Ectodermal cell (in vitro differentiated cells): Measurements from ENCODE around the gene CRPPA.
"Not testable (repeated sequence)": the region's sequence is repeated elsewhere in the genome, so short reads cannot be mapped to it uniquely, and the experiment has no call there.

Source experiments
- H3K27ac ChIP-seq: 2 replicates; pipeline ENCODE4 v1.7.0; 2013; ENCODE audit warnings: mild to moderate bottlenecking, low read depth, low read length; ENCODE audit not compliant: insufficient read depth, poor library complexity, severe bottlenecking
- H3K27me3 ChIP-seq: 2 replicates; pipeline ENCODE4 v1.7.0; 2013; ENCODE audit warnings: mild to moderate bottlenecking, low read length; ENCODE audit not compliant: insufficient read depth, control insufficient read depth, poor library complexity, severe bottlenecking
- H3K36me3 ChIP-seq: one replicate; pipeline ENCODE4 v1.7.0; 2013; ENCODE audit warnings: low read length; ENCODE audit not compliant: control insufficient read depth, insufficient read depth
- H3K4me1 ChIP-seq: one replicate; pipeline ENCODE4 v1.7.0; 2013; ENCODE audit warnings: low read length; ENCODE audit not compliant: control insufficient read depth, insufficient read depth
- H3K4me3 ChIP-seq: 2 replicates; pipeline ENCODE4 v1.7.0; 2013; ENCODE audit warnings: low read depth, low read length, control low read depth; ENCODE audit not compliant: insufficient read depth
- H3K9me3 ChIP-seq: 2 replicates; pipeline ENCODE4 v1.7.0; 2013; ENCODE audit warnings: mild to moderate bottlenecking, low read length, moderate library complexity; ENCODE audit not compliant: control insufficient read depth
- WGBS, 2 experiments: methylation state at CpG; one replicate each; pipeline ENCODE4 v1.1.7; 2013; ENCODE audit warnings: missing lambda C conversion rate in 2 of 2; 5-methylcytosine and 5-hydroxymethylcytosine counted together

CRPPA gene

GRCh38 chr7:16447876-16448275 lies 26.5 kb upstream of the CRPPA start:
- Histone ChIP-seq H3K27ac (no peak overlapping the region), H3K9me3 (no peaks in the 10 kb centered on the region), H3K36me3 (no peaks in the 10 kb centered on the region), H3K27me3 (no peaks in the 10 kb centered on the region), H3K4me3 (no peak overlapping the region), H3K4me1 (no peaks in the 10 kb centered on the region)
- WGBS, 2 experiments: no CpG with 5 or more reads among the region's 1 CpG

GRCh38 chr7:16446508-16446907 lies 25.2 kb upstream of the CRPPA start:
- H3K27ac ChIP-seq: no peak overlapping the region
- no peaks in the 10 kb centered on the region for H3K9me3 ChIP-seq
- WGBS, 2 experiments: 89 to 100% methylated on average over 1 of the region's 1 CpG
- no peaks in the 10 kb centered on the region for H3K27me3 ChIP-seq
- no peaks in the 10 kb centered on the region for H3K36me3 ChIP-seq
- no peak overlapping the region for H3K4me3 ChIP-seq
- H3K4me1 ChIP-seq: no peaks in the 10 kb centered on the region

GRCh38 chr7:16443871-16444270 lies 22.5 kb upstream of the CRPPA start:
- H3K4me3 ChIP-seq, H3K9me3 ChIP-seq, H3K4me1 ChIP-seq, H3K27ac ChIP-seq, H3K27me3 ChIP-seq, H3K36me3 ChIP-seq: not testable (repeated sequence)
- WGBS, 2 experiments: 88 to 100% methylated on average over 1 to 2 of the region's 2 CpGs

- Histone ChIP-seq H3K27me3 (no peaks in the 10 kb centered on the region), H3K27ac (no peak overlapping the region), H3K4me3 (no peak overlapping the region), H3K36me3 (no peaks in the 10 kb centered on the region), H3K9me3 (no peaks in the 10 kb centered on the region), H3K4me1 (no peaks in the 10 kb centered on the region)
Observed at GRCh38 chr7:16438988-16439387, 17.6 kb upstream of the CRPPA start.

- no peaks in the 10 kb centered on the region for H3K27me3 ChIP-seq
- WGBS, 2 experiments: 88 to 100% methylated on average over 1 of the region's 2 CpGs
- H3K4me1 ChIP-seq: no peaks in the 10 kb centered on the region
- no peak overlapping the region for H3K27ac ChIP-seq
- no peak overlapping the region for H3K4me3 ChIP-seq
- no peaks in the 10 kb centered on the region for H3K9me3 ChIP-seq
- H3K36me3 ChIP-seq: no peaks in the 10 kb centered on the region
Observed at GRCh38 chr7:16436306-16436705, 15.0 kb upstream of the CRPPA start.

GRCh38 chr7:16433568-16434122 lies 12.3 kb upstream of the CRPPA start:
- Histone ChIP-seq H3K9me3 (no peaks in the 10 kb centered on the region), H3K36me3 (no peaks in the 10 kb centered on the region), H3K27ac (no peak overlapping the region), H3K27me3 (no peaks in the 10 kb centered on the region), H3K4me3 (no peak overlapping the region), H3K4me1 (no peaks in the 10 kb centered on the region)
- 90 to 100% methylated on average over 2 of the region's 2 CpGs for WGBS, 2 experiments

GRCh38 chr7:16432425-16432731 lies 11.0 kb upstream of the CRPPA start:
- no peaks in the 10 kb centered on the region for H3K36me3 ChIP-seq
- no peaks in the 10 kb centered on the region for H3K4me1 ChIP-seq
- H3K27me3 ChIP-seq: no peaks in the 10 kb centered on the region
- H3K27ac ChIP-seq: no peak overlapping the region
- no peak overlapping the region for H3K4me3 ChIP-seq
- no peaks in the 10 kb centered on the region for H3K9me3 ChIP-seq
- 100% methylated on average over 1 of the region's 1 CpG; no CpG with 5 or more reads in 1 of the 2 experiments for WGBS, 2 experiments

- Histone ChIP-seq H3K4me3 (no peak overlapping the region), H3K27me3 (no peaks in the 10 kb centered on the region), H3K36me3 (no peaks in the 10 kb centered on the region), H3K9me3 (no peaks in the 10 kb centered on the region), H3K4me1 (no peaks in the 10 kb centered on the region), H3K27ac (no peak overlapping the region)
- WGBS, 2 experiments: 81 to 88% methylated on average over 2 of the region's 2 CpGs
Observed at GRCh38 chr7:16431646-16432424, 10.5 kb upstream of the CRPPA start.

GRCh38 chr7:16430133-16430532 lies 8.8 kb upstream of the CRPPA start:
- Histone ChIP-seq H3K4me3 (no peak overlapping the region), H3K4me1 (no peaks in the 10 kb centered on the region), H3K9me3 (no peaks in the 10 kb centered on the region), H3K36me3 (no peaks in the 10 kb centered on the region), H3K27me3 (no peaks in the 10 kb centered on the region), H3K27ac (no peak overlapping the region)
- 93 to 94% methylated on average over 3 of the region's 3 CpGs for WGBS, 2 experiments

GRCh38 chr7:16428672-16429071 lies 7.3 kb upstream of the CRPPA start:
- H3K4me3 ChIP-seq: no peak overlapping the region
- no peaks in the 10 kb centered on the region for H3K36me3 ChIP-seq
- 90 to 100% methylated on average over 2 of the region's 2 CpGs for WGBS, 2 experiments
- H3K4me1 ChIP-seq: no peaks in the 10 kb centered on the region
- no peak overlapping the region for H3K27ac ChIP-seq
- no peaks in the 10 kb centered on the region for H3K27me3 ChIP-seq
- H3K9me3 ChIP-seq: no peaks in the 10 kb centered on the region

GRCh38 chr7:16428182-16428581 lies 6.8 kb upstream of the CRPPA start:
- Histone ChIP-seq H3K27me3 (no peaks in the 10 kb centered on the region), H3K4me3 (no peak overlapping the region)

More at GRCh38 chr7:16428182-16428581, 6.8 kb upstream of the CRPPA start:
- Histone ChIP-seq H3K4me1 (no peaks in the 10 kb centered on the region), H3K9me3 (no peaks in the 10 kb centered on the region), H3K36me3 (no peaks in the 10 kb centered on the region), H3K27ac (no peak overlapping the region)
